HepG2 (cell line): ENCODE measurements around the gene AHCTF1.

Experiments
- HNRNPUL1 ChIP-seq: fragments of 200-400 bp; formaldehyde crosslinking; IDR thresholded peaks from 2 replicates; pipeline ENCODE4 v1.6.1; 2017; ENCODE audit warnings: low read depth, mild to moderate bottlenecking, low read length, moderate library complexity
- POLR2A ChIP-seq, 2 experiments: IDR thresholded peaks; 2 replicates each; pipeline ENCODE4 v1.6.1; 2011; ENCODE audit warnings: low read depth in 2 of 2, low read length in 2 of 2, mild to moderate bottlenecking in 1 of 2, moderate library complexity in 1 of 2; ENCODE audit not compliant: insufficient read depth in 1 of 2
- RFX5 ChIP-seq: IDR thresholded peaks from 2 replicates; pipeline ENCODE4 v1.6.1; 2011; ENCODE audit warnings: low read depth, low read length, improper control_type of control experiment
- XBP1 ChIP-seq: sonication (generic); formaldehyde crosslinking; IDR thresholded peaks from 2 replicates; pipeline ENCODE4 v1.5.0; 2020; ENCODE audit warnings: missing genetic modification reagents
- ZSCAN30 ChIP-seq: sonication (generic); formaldehyde crosslinking; IDR thresholded peaks from 2 replicates; pipeline ENCODE4 v1.5.0; 2020; ENCODE audit warnings: mild to moderate bottlenecking, missing genetic modification reagents
- TF ChIP-seq, protein P1 (sequence below): sonication (generic); formaldehyde crosslinking; IDR thresholded peaks from 2 replicates; pipeline ENCODE4 v1.8.0; 2022; ENCODE audit warnings: missing genetic modification reagents, mild to moderate bottlenecking, inconsistent platforms, borderline replicate concordance
- TF ChIP-seq, protein P2 (sequence below): sonication (generic); formaldehyde crosslinking; conservative IDR thresholded peaks from 2 replicates; pipeline ENCODE4 v1.4.0; 2020; ENCODE audit warnings: missing genetic modification reagents

DNA sequence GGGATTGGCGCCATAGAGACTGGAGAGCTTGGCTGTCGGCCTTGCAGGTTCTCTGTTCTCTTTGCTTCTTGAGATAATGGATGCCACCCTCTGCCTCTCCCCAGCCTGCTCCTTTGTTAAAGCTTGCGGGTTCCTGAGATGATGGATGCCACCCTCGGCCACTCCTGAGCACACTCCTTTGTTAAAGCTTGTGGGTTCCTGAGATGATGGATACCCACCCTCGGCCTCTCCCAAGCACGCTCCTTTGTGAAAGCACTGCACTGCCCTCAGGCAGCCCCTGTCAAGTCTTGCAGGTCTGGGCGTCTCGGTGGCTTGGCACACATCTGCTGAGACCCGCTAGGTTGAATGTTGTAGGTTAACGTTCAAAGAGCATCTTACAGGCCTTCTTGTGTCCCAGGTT is 131.0 kb downstream of the AHCTF1 start:
- no peak for TF ChIP-seq HNRNPUL1
- TF ChIP-seq ZSCAN30 (CRISPR knock-in tag) = no peak
- TF ChIP-seq, protein P1, sequence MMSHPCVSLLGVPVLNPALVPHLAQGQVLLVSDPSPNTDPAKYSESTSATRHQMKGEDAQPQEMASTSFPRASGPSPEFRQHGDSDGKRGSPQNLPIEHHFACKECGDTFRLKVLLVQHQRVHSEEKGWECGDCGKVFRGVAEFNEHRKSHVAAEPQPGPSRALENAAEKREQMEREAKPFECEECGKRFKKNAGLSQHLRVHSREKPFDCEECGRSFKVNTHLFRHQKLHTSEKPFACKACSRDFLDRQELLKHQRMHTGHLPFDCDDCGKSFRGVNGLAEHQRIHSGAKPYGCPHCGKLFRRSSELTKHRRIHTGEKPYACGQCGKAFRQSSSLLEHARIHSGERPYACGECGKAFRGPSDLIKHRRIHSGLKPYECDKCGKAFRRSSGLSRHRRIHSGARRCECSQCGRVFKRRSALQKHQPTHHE (CRISPR knock-in tag) = no peak
- no peak for TF ChIP-seq RFX5
- TF ChIP-seq POLR2A (IDR thresholded peaks at IDR 0.05; ENCODE audit: insufficient read depth in 1 of 2, low read depth in 2 of 2, low read length in 2 of 2) = no peak
- no peak for TF ChIP-seq XBP1 (CRISPR knock-in tag)
- TF ChIP-seq, protein P2, sequence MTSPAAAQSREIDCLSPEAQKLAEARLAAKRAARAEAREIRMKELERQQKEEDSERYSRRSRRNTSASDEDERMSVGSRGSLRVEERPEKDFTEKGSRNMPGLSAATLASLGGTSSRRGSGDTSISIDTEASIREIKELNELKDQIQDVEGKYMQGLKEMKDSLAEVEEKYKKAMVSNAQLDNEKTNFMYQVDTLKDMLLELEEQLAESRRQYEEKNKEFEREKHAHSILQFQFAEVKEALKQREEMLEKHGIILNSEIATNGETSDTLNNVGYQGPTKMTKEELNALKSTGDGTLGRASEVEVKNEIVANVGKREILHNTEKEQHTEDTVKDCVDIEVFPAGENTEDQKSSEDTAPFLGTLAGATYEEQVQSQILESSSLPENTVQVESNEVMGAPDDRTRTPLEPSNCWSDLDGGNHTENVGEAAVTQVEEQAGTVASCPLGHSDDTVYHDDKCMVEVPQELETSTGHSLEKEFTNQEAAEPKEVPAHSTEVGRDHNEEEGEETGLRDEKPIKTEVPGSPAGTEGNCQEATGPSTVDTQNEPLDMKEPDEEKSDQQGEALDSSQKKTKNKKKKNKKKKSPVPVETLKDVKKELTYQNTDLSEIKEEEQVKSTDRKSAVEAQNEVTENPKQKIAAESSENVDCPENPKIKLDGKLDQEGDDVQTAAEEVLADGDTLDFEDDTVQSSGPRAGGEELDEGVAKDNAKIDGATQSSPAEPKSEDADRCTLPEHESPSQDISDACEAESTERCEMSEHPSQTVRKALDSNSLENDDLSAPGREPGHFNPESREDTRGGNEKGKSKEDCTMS (CRISPR knock-in tag) = no peak
